Erythroblast (primary cell): ENCODE measurements around the gene HSF4.

Experiments
- GATA1 ChIP-seq: IDR thresholded peaks from 2 replicates; pipeline ENCODE4 v1.6.1; 2011; ENCODE audit warnings: low read depth, mild to moderate bottlenecking, control low read depth, low read length, moderate library complexity
- POLR2A ChIP-seq: IDR thresholded peaks from 2 replicates; pipeline ENCODE4 v1.6.1; 2011; ENCODE audit warnings: mild to moderate bottlenecking, low read length

- TF ChIP-seq POLR2A, result no peak
- no peak for TF ChIP-seq GATA1
Observed at GRCh38 chr16:67169642-67170167, 5.2 kb downstream of the HSF4 start.
